GM19043 (cell line): ENCODE data around the gene ZNF521.

Experiments
- ATAC-seq: cut with Tn5 transposase; IDR thresholded peaks from one replicate; pipeline ENCODE4 v1.9.1; 2021; ENCODE audit warnings: low read depth; ENCODE audit not compliant: unreplicated experiment

The ZNF521 gene

GRCh38 chr18:25137197-25137472 is 214.8 kb downstream of the ZNF521 start:
- ATAC-seq: no peak

DNA sequence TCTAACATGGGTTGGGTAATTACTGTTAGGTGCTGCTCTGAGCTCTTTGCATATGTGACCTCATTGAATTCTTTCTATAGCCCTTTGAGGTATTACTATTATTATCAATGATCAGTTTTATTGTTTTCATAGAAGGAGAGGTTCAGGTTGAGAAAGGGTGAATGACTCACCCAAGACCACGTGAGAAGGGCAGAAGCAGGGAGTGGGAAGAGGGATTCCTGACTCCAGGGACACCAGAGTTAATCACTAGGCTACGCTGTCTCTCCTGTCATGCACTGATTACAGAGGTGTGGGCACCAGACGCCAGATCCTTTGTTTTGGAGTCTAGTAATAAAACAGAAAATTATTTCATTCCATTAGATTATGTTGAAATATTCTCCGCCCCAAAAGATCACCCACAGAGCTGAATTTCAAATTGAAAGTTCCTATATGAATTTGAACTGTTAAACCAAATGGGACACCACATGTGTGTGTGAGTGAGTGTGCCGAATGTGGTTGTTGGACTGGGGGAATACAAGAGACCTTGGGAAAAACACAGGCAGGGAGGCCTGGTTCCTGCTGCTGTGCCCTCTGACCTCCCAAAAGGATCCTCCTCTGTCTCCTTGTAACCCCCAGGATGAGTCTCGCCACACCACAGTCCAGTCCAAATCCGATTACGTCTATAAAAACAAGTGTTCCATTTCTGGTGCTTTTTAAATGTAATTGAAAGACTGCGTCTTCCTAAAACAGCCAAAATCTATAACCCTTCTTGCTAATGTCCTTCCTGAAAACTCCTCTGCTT is 215.4 kb downstream of the ZNF521 start:
- no peak for ATAC-seq

DNA sequence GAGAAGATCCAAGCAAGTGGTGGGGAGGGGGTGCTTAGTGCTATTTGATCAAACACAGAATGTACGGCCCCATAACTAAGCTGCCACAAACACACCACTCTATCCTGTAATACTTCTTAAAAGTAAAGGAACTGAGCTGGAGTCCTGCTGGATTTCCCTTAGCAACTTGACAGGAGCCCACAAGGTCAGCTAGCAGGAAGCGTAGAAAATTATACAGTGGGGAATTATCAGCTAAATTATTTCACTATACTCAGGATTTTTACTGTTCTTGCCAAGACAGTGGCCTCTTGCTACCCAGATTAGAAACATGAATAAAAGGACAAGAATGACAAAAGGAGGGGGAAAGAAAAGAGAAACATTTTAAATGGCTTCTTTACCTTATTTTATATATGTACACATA is 217.1 kb downstream of the ZNF521 start:
- ATAC-seq: no peak

DNA sequence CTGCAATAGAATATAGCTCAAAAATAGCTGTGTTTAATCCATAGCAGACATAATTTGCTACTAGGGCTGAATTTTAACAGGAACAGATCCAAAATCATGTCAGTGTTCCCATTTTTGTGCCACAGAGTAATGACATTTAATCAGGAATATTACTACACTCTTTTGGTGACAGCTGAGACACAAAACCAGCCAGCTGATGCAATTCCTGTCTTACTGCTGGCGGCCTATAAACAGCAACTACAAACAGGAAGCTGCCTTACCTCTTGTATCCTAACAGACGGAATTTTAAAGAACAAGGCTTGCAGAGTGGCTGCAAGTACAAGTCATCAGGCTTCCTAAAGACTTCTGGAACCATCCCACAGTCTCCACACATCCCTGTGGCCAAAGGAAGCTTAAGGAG is 218.1 kb downstream of the ZNF521 start:
- ATAC-seq: no peak

DNA sequence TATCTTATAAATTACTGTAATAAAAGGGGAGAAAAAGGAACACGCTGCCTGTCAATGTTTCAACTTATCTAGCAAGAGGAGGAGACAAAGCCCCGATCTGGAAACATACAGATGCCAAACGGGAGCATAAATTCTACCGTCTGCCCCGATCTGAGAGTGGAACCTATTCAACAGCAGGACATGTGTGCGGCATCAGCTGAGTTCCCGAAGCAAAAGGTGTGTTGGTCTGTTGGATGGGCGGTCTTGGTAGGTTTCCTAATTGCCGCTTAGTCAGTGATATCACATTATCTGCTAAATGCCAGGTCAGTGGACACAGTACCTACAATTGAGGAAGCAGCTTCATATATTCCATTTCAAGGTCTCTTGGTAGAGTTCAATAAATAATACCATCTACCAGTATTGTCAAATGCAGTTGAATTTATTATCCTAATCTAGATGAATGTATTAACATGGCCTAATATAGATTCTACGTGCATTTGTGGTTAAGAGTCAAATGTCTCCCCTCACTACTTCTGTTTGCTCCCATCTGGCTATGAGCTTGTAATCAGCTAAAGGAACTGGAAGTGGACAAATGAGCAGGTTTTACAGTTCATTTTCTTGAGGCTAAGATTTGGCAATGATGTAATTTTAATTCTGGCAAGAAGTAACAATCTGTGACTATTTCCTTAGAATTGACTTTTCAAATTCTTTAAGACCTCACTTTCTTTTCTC is 219.0 kb downstream of the ZNF521 start:
- no peak for ATAC-seq

DNA sequence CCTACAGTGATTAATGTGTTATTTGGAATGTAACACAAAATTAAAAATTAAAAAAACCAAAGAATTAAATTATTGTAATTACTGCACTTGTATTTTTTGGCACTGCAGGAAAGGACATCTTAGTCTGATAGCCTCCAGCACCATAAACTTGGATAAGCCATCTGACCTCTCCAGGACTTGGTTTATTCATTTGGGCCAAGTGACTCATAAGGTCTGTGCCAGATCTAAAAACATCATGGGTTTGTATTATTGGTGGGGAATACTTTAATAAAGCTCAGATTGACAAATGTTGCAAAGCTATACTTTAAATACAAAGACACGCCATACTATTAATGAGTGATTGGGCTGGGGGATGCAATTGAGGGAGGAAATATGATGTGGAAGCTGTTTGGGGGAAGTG is 225.2 kb downstream of the ZNF521 start:
- no peak for ATAC-seq

DNA sequence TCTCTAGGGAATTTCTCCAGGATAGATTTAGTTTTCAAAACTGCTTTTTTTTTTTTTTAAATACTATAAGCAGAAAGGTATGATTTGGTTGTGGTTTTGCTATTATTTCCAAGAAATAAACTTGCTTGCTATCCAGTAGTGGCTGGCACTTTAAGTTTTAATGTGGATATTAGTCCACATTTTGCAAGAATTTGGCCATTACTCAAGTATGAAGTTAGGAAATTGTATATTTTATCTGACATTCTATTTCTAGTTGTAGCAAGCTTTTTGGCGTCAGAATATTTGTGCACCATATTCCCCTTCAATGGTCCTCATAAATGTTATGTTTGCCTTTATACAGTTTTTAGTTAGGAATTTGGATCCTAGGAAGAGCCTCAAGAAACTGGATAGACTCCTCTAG is 226.3 kb downstream of the ZNF521 start:
- no peak for ATAC-seq

DNA sequence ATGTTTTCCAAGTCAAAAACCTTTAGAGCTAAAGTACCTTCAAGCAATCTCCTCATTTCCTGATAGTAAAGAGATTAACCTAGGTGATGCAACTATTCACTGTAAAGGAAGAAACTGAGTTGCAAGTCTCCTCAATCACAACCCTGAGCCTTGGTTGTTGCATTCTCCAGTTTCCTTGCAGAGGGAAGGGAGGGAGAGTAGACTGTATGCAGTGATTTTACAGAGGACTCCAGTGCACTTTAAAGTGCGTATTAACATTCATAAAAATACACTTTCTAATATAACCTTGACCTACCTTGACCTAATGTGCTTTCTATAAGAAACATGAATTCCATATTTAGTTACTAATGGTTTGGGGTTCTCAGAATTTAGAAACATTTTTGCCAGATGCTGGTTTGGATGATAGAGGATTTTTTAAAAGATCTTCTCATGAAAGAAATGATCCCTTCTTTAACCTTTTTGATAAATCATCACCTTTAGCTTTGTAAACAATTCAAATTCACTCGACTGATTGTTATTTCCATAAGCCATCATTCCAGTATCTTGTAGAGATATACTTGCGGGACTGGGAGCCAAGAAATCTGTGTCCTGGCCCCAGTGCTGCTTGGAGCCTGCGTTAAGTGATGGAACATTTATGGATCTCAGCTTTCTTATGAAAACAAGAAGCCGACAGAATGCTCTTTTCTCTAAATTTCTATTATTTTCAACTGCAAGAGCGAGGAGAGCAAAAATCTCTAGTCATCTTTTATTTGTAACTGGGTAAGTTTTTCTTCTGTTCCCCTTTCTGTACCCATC is 228.3 kb downstream of the ZNF521 start:
- ATAC-seq: no peak

- ATAC-seq: no peak
These were observed 230.5 kb downstream of the ZNF521 start for GRCh38 chr18:25121442-25121841.

GRCh38 chr18:25113566-25113965 is 238.4 kb downstream of the ZNF521 start:
- no peak for ATAC-seq

DNA sequence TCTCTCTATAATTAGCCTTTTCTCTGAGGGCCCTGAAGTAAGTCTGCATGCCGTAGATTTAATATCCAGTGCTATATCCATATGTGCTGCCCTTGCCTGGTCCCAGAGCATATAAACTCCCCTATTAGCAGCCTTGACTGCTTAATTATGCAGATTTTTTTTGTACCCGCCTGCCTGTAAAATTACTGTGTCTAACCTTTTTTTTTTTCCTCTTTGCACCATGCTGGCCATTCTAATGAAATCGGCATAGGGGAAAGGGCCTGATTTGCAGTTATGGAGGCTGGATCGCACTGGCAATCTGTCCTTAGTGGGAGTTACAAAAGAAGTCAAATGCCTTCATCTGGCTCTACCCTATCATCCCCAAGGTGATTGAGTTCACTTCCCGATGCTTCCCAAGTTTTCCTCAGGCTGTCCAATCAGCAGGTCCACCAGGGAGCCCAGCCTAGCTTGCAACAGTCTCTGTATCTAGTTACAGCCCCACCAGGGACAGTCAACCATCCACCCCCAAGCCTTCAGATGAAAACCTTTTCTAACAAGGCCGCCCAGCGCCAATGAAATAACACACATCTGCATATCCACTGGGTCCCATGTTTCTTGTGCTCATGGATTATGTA is 239.0 kb downstream of the ZNF521 start:
- ATAC-seq: no peak

DNA sequence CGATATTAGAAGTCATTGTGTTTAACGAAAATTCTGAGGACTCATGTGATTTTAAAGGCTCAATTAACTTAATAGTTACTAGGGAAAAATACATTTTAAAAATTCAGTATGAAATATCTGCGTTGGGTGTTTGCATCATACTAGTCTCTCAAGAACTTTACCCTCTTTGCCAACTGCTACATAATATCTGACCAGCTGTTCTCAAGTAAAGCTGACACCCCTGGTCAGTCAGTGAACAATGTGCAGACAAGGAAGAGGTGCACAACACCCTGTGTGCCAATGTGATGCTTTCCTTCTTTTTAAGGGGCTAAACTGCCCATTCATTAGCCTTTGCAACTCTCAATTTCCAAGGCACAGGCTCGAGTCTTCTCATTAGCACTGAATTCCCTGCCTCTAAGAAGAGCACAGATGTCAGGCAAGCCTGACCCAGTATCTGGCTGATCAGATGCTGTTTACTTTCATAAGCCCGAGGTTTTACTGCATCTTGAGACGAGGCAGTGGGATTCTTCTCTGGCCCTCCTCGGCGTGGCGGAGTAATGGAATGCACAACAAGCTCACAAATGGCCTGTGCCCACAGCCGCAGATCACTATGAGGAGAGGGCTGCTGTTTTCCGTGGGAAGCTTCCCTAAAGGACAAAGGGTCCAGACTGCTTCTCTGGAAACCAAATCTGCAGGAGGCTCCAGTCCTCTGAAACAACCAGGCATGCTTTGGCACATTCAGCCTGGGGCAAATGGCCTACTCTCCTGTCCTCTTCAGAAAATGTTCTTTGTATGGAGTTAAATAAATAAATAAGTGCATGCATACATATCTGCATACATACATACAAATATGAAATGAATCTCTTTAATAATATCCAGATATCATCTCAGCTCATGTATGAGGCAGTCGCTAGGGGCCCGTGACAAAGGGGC is 240.3 kb downstream of the ZNF521 start:
- no peak for ATAC-seq

- no peak for ATAC-seq
These were observed 242.5 kb downstream of the ZNF521 start for GRCh38 chr18:25109484-25109883.

GRCh38 chr18:25103468-25104155 is 248.4 kb downstream of the ZNF521 start:
- ATAC-seq: no peak

DNA sequence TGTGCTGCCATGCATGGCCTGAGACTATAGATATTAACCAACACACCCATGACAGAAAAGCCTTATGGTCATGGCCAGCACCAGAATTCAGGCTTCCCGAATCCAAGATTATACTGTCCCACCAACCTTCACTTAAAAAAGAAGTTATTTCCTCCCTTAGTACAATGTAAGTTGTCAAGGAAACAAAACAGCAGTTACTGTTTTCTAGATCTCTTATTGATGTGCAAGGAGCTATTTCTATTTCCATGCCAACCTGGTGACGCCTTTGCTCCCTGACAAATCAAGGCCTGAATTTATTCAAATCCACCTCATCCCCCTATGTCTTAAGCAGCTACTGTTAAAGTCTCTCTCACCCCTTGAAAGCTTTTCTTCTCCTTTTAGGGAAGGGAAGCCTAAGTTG is 249.3 kb downstream of the ZNF521 start:
- ATAC-seq: no peak

DNA sequence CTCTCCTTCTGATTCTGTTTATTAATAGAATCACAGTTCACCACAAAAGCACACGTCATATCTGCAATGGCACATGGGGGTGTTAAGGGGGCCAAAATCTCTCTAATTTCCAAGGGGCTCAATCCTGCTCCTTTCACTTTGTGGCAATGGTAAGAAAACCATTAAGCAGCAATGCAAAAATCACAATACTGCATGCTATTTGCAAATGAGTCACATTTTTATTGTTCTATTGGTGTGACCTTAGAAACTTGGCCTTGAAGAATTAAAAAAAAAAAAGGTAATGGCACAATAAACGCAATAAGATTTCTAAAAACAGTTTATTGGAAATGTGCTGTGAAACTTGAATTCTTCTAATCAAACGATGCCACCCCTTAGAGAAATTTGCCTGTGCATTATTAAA is 251.5 kb downstream of the ZNF521 start:
- no peak for ATAC-seq

GRCh38 chr18:25099895-25100294 is 252.1 kb downstream of the ZNF521 start:
- no peak for ATAC-seq

- no peak for ATAC-seq
These were observed 254.4 kb downstream of the ZNF521 start for GRCh38 chr18:25097569-25098056.

GRCh38 chr18:25097057-25097456 is 254.9 kb downstream of the ZNF521 start:
- ATAC-seq: no peak
